ENCODE results near the gene ADSS1.
A peak's percentile ranks its signal among the peaks of the same experiment; 100 is the strongest.

Gene ADSS1

GRCh38 chr14:104754213-104754851, 30.3 kb downstream of the ADSS1 start:
- H3K4me3 ChIP-seq: peak overlapping the region; percentile 65 to 99 (median 84)
- H3K27ac ChIP-seq: peak overlapping the region in 8 of 21 experiments; percentile 87 to 99 (median 94)

- no peak overlapping the region for H3K27ac ChIP-seq
- H3K4me3 ChIP-seq: no peak overlapping the region
These were observed 31.6 kb downstream of the ADSS1 start for GRCh38 chr14:104755621-104756020.

- no peak overlapping the region for H3K4me3 ChIP-seq
- no peak overlapping the region for H3K27ac ChIP-seq
These were observed 32.6 kb downstream of the ADSS1 start for GRCh38 chr14:104756477-104757237.

- Histone ChIP-seq H3K27ac (no peak overlapping the region), H3K4me3 (no peak overlapping the region)
These were observed 33.2 kb downstream of the ADSS1 start for GRCh38 chr14:104757238-104757585.

GRCh38 chr14:104757681-104758392, 33.8 kb downstream of the ADSS1 start:
- Histone ChIP-seq H3K4me3 (no peak overlapping the region), H3K27ac (no peak overlapping the region)

- no peak overlapping the region for H3K27ac ChIP-seq
- H3K4me3 ChIP-seq: no peak overlapping the region
These were observed 35.2 kb downstream of the ADSS1 start for GRCh38 chr14:104758981-104759969.

- H3K4me3 ChIP-seq: no peak overlapping the region
- no peak overlapping the region for H3K27ac ChIP-seq
These were observed 41.5 kb downstream of the ADSS1 start for GRCh38 chr14:104765517-104765916.

GRCh38 chr14:104766256-104766862, 42.3 kb downstream of the ADSS1 start:
- H3K4me3 ChIP-seq: no peak overlapping the region
- H3K27ac ChIP-seq: no peak overlapping the region

- Histone ChIP-seq H3K4me3 (no peak overlapping the region), H3K27ac (no peak overlapping the region)
These were observed 43.0 kb downstream of the ADSS1 start for GRCh38 chr14:104766863-104767633.

GRCh38 chr14:104767634-104767918, 43.5 kb downstream of the ADSS1 start:
- H3K27ac ChIP-seq: no peak overlapping the region

GRCh38 chr14:104768437-104769323, 44.7 kb downstream of the ADSS1 start:
- Histone ChIP-seq H3K4me3 (no peak overlapping the region), H3K27ac (peak overlapping the region in 4 of 21 experiments; percentile 9 to 51 (median 18))

More at GRCh38 chr14:104767634-104767918, 43.5 kb downstream of the ADSS1 start:
- no peak overlapping the region for H3K4me3 ChIP-seq

GRCh38 chr14:104769324-104770071, 45.5 kb downstream of the ADSS1 start:
- Histone ChIP-seq H3K27ac (peak overlapping the region in 3 of 21 experiments; percentile 9 to 18 (median 16)), H3K4me3 (no peak overlapping the region)

GRCh38 chr14:104770072-104770579, 46.1 kb downstream of the ADSS1 start:
- Histone ChIP-seq H3K27ac (peak overlapping the region in 1 of 21 experiments; percentile 16), H3K4me3 (no peak overlapping the region)

GRCh38 chr14:104770851-104771272, 46.8 kb downstream of the ADSS1 start:
- Histone ChIP-seq H3K4me3 (no peak overlapping the region), H3K27ac (no peak overlapping the region)

- H3K4me3 ChIP-seq: no peak overlapping the region
- H3K27ac ChIP-seq: no peak overlapping the region
These were observed 47.3 kb downstream of the ADSS1 start for GRCh38 chr14:104771374-104771773.

GRCh38 chr14:104771918-104772706, 48.1 kb downstream of the ADSS1 start:
- Histone ChIP-seq H3K4me3 (no peak overlapping the region), H3K27ac (no peak overlapping the region)
